ENCODE results near the gene ZCCHC8. TPM values are rescaled to one million over a fixed set of nuclear protein-coding genes. Genes with fewer than 3 reads are reported as not detected.
"Not testable (repeated sequence)": the region's sequence is repeated elsewhere in the genome, so short reads cannot be mapped to it uniquely, and the experiment has no call there.

Gene ZCCHC8
- total and polyA plus RNA-seq, 2 donors (not counting 3 experiments of a cell fraction or from before 2014, with no cell fraction given): 10.0 to 24.4 TPM

- no peak for FAIRE-seq
- dilution Hi-C loops (cut with MboI; ENCODE audit: extremely low pct_ligation_motif_present, low sequenced_read_pairs): no loop called here
- no peak overlapping the region for H3K4me3 ChIP-seq (replicated peaks in 1 of 3; ENCODE audit: insufficient read depth in 1 of 3, low read depth in 1 of 3, low read length in 3 of 3)
- intact Hi-C loops (cut with micrococcal nuclease): no loop called here
- BruUV-seq (replicated peaks): no TSS peak
- no peak overlapping the region for H3K27ac ChIP-seq (ENCODE audit: insufficient read depth, low read depth, low read length)
- H3K36me3 ChIP-seq (ENCODE audit: control insufficient read depth in 2 of 2, extremely low read depth in 1 of 2, insufficient read depth in 2 of 2, low read length in 2 of 2): peaks cover 14 to 31% of the 10 kb centered on the region in 2 experiments
- ChIA-PET POLR2A (interaction anchor here (0.5 kb wide), 1 partner anchor 15 kb away, joined by 3 read pairs; no protein-coding TSS in a partner anchor), CTCF (interaction anchor here (1.0 to 2.4 kb wide), 3 partner anchors 15 to 87 kb away, joined by 3 to 11 read pairs (median 3); partner anchors contain the start of gene RSRC2)
- no peaks in the 10 kb centered on the region for H3K4me1 ChIP-seq (ENCODE audit: control insufficient read depth, extremely low read depth, insufficient read depth, low read length)
- TF ChIP-seq FOS (IDR thresholded peaks at IDR 0.05; ENCODE audit: borderline replicate concordance, insufficient read depth, low read length): no peak
- TF ChIP-seq EZH2 (IDR thresholded peaks at IDR 0.05; ENCODE audit: borderline replicate concordance, low read depth, low read length, severe bottlenecking): no peak
- TF ChIP-seq JUN (IDR thresholded peaks at IDR 0.05; ENCODE audit: borderline replicate concordance, insufficient read depth, insufficient read length, low read depth): no peak
- no peaks in the 10 kb centered on the region for H3K9me3 ChIP-seq (replicated peaks; ENCODE audit: control insufficient read depth, insufficient read depth, low read length)
- H3K9ac ChIP-seq (replicated peaks; ENCODE audit: extremely low read depth, insufficient read depth, low read length): no peak overlapping the region
- H3K27me3 ChIP-seq (ENCODE audit: control insufficient read depth in 2 of 2, insufficient read depth in 2 of 2, low read length in 2 of 2): no peaks in the 10 kb centered on the region
- DNase-seq (ENCODE audit: low read depth, low spot score): no peak
- H3K4me2 ChIP-seq (ENCODE audit: insufficient read depth, low read length): no peak overlapping the region
- H3K79me2 ChIP-seq (ENCODE audit: control insufficient read depth, insufficient read depth, low read length): no peaks in the 10 kb centered on the region
- no peaks in the 10 kb centered on the region for H4K20me1 ChIP-seq (replicated peaks; ENCODE audit: control insufficient read depth, extremely low read depth, insufficient read depth, low read length)
- no peaks in the 10 kb centered on the region for H3K9me1 ChIP-seq (replicated peaks; ENCODE audit: control insufficient read depth, extremely low read depth, insufficient read depth, low read length)
- no peak overlapping the region for H2AFZ ChIP-seq (ENCODE audit: low read depth, low read length)
Measured at GRCh38 chr12:122486805-122487426, 13.8 kb downstream of the ZCCHC8 start.

- H3K4me3 ChIP-seq (replicated peaks in 1 of 3; ENCODE audit: insufficient read depth in 1 of 3, low read depth in 1 of 3, low read length in 3 of 3); H2AFZ ChIP-seq (ENCODE audit: low read depth, low read length); dilution Hi-C loops (cut with MboI; ENCODE audit: extremely low pct_ligation_motif_present, low sequenced_read_pairs); H3K4me2 ChIP-seq (ENCODE audit: insufficient read depth, low read length); DNase-seq (ENCODE audit: low read depth, low spot score); H4K20me1 ChIP-seq (replicated peaks; ENCODE audit: control insufficient read depth, extremely low read depth, insufficient read depth, low read length); H3K9me1 ChIP-seq (replicated peaks; ENCODE audit: control insufficient read depth, extremely low read depth, insufficient read depth, low read length); BruUV-seq (replicated peaks); FAIRE-seq; H3K27me3 ChIP-seq (ENCODE audit: control insufficient read depth in 2 of 2, insufficient read depth in 2 of 2, low read length in 2 of 2); H3K9ac ChIP-seq (replicated peaks; ENCODE audit: extremely low read depth, insufficient read depth, low read length); intact Hi-C loops (cut with micrococcal nuclease); H3K27ac ChIP-seq (ENCODE audit: insufficient read depth, low read depth, low read length); H3K79me2 ChIP-seq (ENCODE audit: control insufficient read depth, insufficient read depth, low read length); H3K9me3 ChIP-seq (replicated peaks; ENCODE audit: control insufficient read depth, insufficient read depth, low read length); H3K4me1 ChIP-seq (ENCODE audit: control insufficient read depth, extremely low read depth, insufficient read depth, low read length): not testable (repeated sequence)
- ChIA-PET CTCF (interaction anchor here (1.0 to 2.4 kb wide), 3 partner anchors 15 to 87 kb away, joined by 3 to 11 read pairs (median 3); partner anchors contain the start of gene RSRC2), POLR2A (interaction anchor here (0.5 to 0.6 kb wide), 3 partner anchors 15 to 219 kb away, joined by 3 to 5 read pairs (median 3); no protein-coding TSS in a partner anchor)
- peaks cover 12 to 33% of the 10 kb centered on the region in 2 experiments for H3K36me3 ChIP-seq (ENCODE audit: control insufficient read depth in 2 of 2, extremely low read depth in 1 of 2, insufficient read depth in 2 of 2, low read length in 2 of 2)
Measured at GRCh38 chr12:122486360-122486759, 14.4 kb downstream of the ZCCHC8 start.

GRCh38 chr12:122484385-122484784 is 16.3 kb downstream of the ZCCHC8 start:
- H3K9me3 ChIP-seq (replicated peaks; ENCODE audit: control insufficient read depth, insufficient read depth, low read length); FAIRE-seq; POLR2A ChIA-PET; DNase-seq (ENCODE audit: low read depth, low spot score); H3K79me2 ChIP-seq (ENCODE audit: control insufficient read depth, insufficient read depth, low read length); BruUV-seq (replicated peaks); H3K4me1 ChIP-seq (ENCODE audit: control insufficient read depth, extremely low read depth, insufficient read depth, low read length); dilution Hi-C loops (cut with MboI; ENCODE audit: extremely low pct_ligation_motif_present, low sequenced_read_pairs); H3K9me1 ChIP-seq (replicated peaks; ENCODE audit: control insufficient read depth, extremely low read depth, insufficient read depth, low read length); intact Hi-C loops (cut with micrococcal nuclease); H3K4me3 ChIP-seq (replicated peaks in 1 of 3; ENCODE audit: insufficient read depth in 1 of 3, low read depth in 1 of 3, low read length in 3 of 3); H2AFZ ChIP-seq (ENCODE audit: low read depth, low read length); H3K27me3 ChIP-seq (ENCODE audit: control insufficient read depth in 2 of 2, insufficient read depth in 2 of 2, low read length in 2 of 2); H3K27ac ChIP-seq (ENCODE audit: insufficient read depth, low read depth, low read length); H3K9ac ChIP-seq (replicated peaks; ENCODE audit: extremely low read depth, insufficient read depth, low read length); H4K20me1 ChIP-seq (replicated peaks; ENCODE audit: control insufficient read depth, extremely low read depth, insufficient read depth, low read length); H3K4me2 ChIP-seq (ENCODE audit: insufficient read depth, low read length): not testable (repeated sequence)
- peaks cover 12 to 28% of the 10 kb centered on the region in 2 experiments for H3K36me3 ChIP-seq (ENCODE audit: control insufficient read depth in 2 of 2, extremely low read depth in 1 of 2, insufficient read depth in 2 of 2, low read length in 2 of 2)
- CTCF ChIA-PET: interaction anchor here (0.9 to 1.5 kb wide), 3 partner anchors 13 to 128 kb away, joined by 3 to 6 read pairs (median 4); no protein-coding TSS in a partner anchor
